ENCODE measurements around the gene PRKAG2.

The PRKAG2 gene

GRCh38 chr7:151625606-151626005 is 251.3 kb downstream of the PRKAG2 start:
- TF ChIP-seq CTCF (IDR thresholded peaks at IDR 0.05) = no peak

GRCh38 chr7:151624246-151624928 is 252.5 kb downstream of the PRKAG2 start:
- TF ChIP-seq CTCF (IDR thresholded peaks at IDR 0.05) = no peak

- no peak for TF ChIP-seq CTCF (IDR thresholded peaks at IDR 0.05)
Measured at GRCh38 chr7:151623766-151624165, 253.1 kb downstream of the PRKAG2 start.

GRCh38 chr7:151621961-151622360 is 255.0 kb downstream of the PRKAG2 start:
- TF ChIP-seq CTCF (IDR thresholded peaks at IDR 0.05) = no peak

GRCh38 chr7:151616443-151617213 is 260.3 kb downstream of the PRKAG2 start:
- TF ChIP-seq CTCF (IDR thresholded peaks at IDR 0.05) = no peak

GRCh38 chr7:151615784-151616183 is 261.1 kb downstream of the PRKAG2 start:
- TF ChIP-seq CTCF (IDR thresholded peaks at IDR 0.05) = no peak

- no peak for TF ChIP-seq CTCF (IDR thresholded peaks at IDR 0.05)
Measured at GRCh38 chr7:151615058-151615457, 261.9 kb downstream of the PRKAG2 start.

Measured in LNCAP (cell line).